A549 (cell line): ENCODE measurements around the gene CEP290.

ENCODE experiments used
- CTCF ChIP-seq: fragments of >200 bp; sonication (Bioruptor Twin); formaldehyde crosslinking; IDR thresholded peaks from 3 replicates; pipeline ENCODE4 v1.5.1; 2016
- EP300 ChIP-seq, 2 experiments: fragments of >200 bp; sonication (Bioruptor Twin); formaldehyde crosslinking; IDR thresholded peaks; 2 replicates in 1 of 2; 3 replicates in 1 of 2; pipeline ENCODE4 v1.6.1; 2016 to 2017
- HMGXB4 ChIP-seq: fragments of 250-450 bp; sonication (Bioruptor Pico); IDR thresholded peaks from 2 replicates; pipeline ENCODE4 v1.5.0; 2021; ENCODE audit warnings: mild to moderate bottlenecking, moderate library complexity, borderline replicate concordance
- JUNB ChIP-seq: fragments of >200 bp; sonication (Bioruptor Twin); formaldehyde crosslinking; IDR thresholded peaks from 2 replicates; pipeline ENCODE4 v1.6.1; 2016
- REST ChIP-seq: fragments of 200-600 bp; sonication (generic); IDR thresholded peaks from 2 replicates; pipeline ENCODE4 v1.6.1; 2016; ENCODE audit warnings: antibody characterized with exemption, mild to moderate bottlenecking, moderate library complexity
- SREBF2 ChIP-seq: fragments of 450-650 bp; IDR thresholded peaks from 2 replicates; pipeline ENCODE4 v1.6.1; 2014; ENCODE audit warnings: mild to moderate bottlenecking, moderate library complexity

- no peak for TF ChIP-seq HMGXB4 (CRISPR knock-in tag)
- TF ChIP-seq SREBF2, result no peak
- no peak for TF ChIP-seq CTCF
- no peak for TF ChIP-seq JUNB
- TF ChIP-seq EP300 (IDR thresholded peaks at IDR 0.05), result no peak
- TF ChIP-seq REST, result no peak
These were observed 57.7 kb downstream of the CEP290 start for GRCh38 chr12:88084210-88084609.
